GM13976 (cell line): ENCODE data around the gene RABGEF1.
A peak's percentile ranks its signal among the peaks of the same experiment; 100 is the strongest.
"Not testable (repeated sequence)": the region's sequence is repeated elsewhere in the genome, so short reads cannot be mapped to it uniquely, and the experiment has no call there.

Source experiments
- DNase-seq: peaks from one replicate; pipeline ENCODE4 v3.0.0; 2012; ENCODE audit warnings: low spot score
- CTCF ChIP-seq: IDR thresholded peaks from 2 replicates; pipeline ENCODE4 v1.5.1; 2012; ENCODE audit warnings: borderline replicate concordance, mild to moderate bottlenecking; ENCODE audit not compliant: insufficient read depth; ENCODE audit errors: extremely low read depth, missing control alignments, control extremely low read depth
- in situ Hi-C: fragments of 300-500 bp; cut with MboI; formaldehyde crosslinking; loops from one replicate; pipeline ENCODE4 v1.12.0; 2022; ENCODE audit warnings: low sequenced_read_pairs, mixed read lengths, inconsistent platforms; ENCODE audit not compliant: unreplicated experiment

RABGEF1 gene

GRCh38 chr7:66740302-66740979, at the start of gene RABGEF1:
Gene RABGEF1 (plus strand): TSS chr7:66740733. CDS start chr7:66771900, 31,167 bp downstream.
- in situ Hi-C loops: no loop called here
- no peak for TF ChIP-seq CTCF
- DNase-seq: peak; percentile 97

- in situ Hi-C loops: no loop called here
- no peak for TF ChIP-seq CTCF
- no peak for DNase-seq
These were observed 47.2 kb upstream of the RABGEF1 start for GRCh38 chr7:66693331-66693730.

GRCh38 chr7:66694286-66694685, 46.2 kb upstream of the RABGEF1 start:
- in situ Hi-C loops: no loop called here
- no peak for TF ChIP-seq CTCF
- DNase-seq: no peak

DNA sequence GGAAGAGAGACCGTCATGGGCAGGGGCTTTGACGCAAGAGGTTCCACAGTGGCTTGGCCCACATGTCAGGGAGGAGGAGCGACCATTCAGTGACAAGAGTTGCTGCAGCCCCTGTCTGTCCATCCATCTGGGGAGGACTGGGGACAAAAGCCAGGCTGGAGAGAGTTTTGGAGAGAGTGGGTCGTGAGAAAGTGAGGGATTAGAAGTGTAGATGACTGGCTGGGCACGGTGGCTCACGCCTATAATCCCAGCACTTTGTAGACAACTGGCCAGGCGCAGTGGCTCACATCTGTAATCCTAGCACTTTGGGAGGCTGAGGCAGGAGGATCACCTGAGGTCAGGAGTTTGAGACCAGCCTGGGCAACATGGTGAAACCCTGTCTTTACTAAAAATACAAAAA, 45.1 kb upstream of the RABGEF1 start:
- in situ Hi-C loops, DNase-seq: not testable (repeated sequence)

DNA sequence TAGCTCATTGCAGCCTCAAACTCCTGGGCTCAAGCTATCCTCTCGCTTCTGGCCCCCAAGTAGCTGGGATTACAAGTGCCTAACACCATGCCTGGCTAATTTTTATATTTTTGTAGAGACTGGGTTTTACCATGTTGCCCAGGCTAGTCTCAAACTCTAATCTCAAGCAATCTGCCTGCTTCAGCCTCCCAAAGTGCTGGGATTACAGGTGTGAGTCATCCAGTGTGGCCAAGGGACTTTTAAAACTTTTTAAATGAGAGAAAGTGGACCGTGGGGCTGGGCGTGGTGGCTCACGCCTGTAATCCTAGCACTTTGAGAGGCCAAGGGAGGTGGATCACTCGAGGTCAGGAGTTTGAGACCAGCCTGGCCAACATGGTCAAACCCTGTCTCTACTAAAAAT, 44.4 kb upstream of the RABGEF1 start:
- DNase-seq, in situ Hi-C loops: not testable (repeated sequence)

DNA sequence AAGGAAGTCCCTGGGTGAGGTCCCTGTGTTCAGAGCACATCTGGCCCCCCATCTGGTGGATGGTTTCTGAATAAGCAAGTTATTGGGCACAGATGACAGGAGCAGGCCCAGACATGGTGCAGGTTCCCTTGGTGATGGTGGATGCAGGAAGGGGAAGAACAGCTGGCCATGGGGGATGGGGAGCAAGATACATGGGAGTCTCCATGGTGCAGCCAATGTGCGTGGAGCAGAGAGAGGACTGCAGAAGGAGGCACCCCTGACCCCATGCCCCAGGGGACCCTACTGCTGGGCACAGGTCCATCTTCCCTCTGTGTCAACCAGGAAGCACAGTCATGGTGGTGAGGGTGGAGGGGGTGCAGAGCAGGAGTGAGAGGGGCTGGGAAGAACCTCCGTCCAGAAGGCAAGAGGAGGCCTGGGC, 43.8 kb upstream of the RABGEF1 start:
- no peak for TF ChIP-seq CTCF
- no peak for DNase-seq

DNA sequence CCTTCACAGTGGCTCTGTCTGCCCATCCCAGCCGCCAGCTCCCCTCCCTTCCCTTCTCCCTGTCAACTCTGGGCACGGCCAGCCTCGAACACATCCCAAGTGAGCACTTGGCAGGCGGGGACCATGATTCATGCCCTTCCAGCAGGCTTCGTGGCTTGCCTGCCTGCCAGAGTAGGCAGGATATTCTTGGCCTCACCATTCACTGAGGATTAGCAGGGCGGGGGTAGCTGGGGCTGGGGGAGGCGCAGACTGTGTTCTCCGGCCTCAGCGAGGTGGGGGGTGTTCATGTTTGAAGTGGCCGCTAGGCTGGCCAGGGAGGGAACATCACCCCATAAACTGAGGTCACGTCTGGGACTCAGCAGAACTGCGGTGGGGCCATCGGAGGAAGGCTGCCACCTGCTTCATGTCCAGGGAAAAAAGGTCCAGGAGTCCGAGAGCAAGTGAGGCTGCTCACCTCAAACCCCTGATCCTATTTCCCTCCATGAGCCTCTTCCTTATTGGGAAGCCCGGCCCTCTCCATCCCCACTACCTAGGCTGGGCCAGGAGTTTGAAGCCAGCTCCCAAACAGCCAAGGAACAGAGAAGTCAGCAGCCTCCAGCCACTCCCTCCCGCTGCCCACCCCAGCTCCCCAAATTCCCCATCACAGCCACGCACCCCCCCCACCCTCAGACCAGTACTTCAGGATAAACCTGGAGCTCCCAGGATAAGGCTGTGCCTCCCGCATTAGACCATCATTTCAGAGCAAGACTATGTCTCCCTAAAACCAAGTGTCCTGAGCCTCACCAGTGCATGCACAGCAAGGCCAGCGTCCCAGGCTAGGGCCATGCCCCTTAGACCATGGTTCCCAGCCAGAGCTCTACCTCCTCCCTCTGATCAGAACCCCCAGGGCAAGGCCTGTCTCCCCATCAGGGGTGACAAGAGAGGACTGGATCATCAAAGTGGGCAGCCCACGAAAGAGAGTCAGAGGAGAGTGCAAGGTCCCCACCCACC, 42.8 kb upstream of the RABGEF1 start:
- in situ Hi-C loops: no loop called here
- TF ChIP-seq CTCF: no peak
- no peak for DNase-seq

More for the DNA sequence above, 43.8 kb upstream of the RABGEF1 start:
- in situ Hi-C loops: no loop called here
